ENCODE results near the gene EFCAB8.
"Not testable (repeated sequence)": the region's sequence is repeated elsewhere in the genome, so short reads cannot be mapped to it uniquely, and the experiment has no call there.

The EFCAB8 gene

GRCh38 chr20:32959351-32960221 lies 100.9 kb downstream of the EFCAB8 start:
- DNase-seq (ENCODE audit: low read depth), result no peak

GRCh38 chr20:32960222-32960518 lies 101.4 kb downstream of the EFCAB8 start:
- no peak for DNase-seq (ENCODE audit: low read depth)

- no peak for DNase-seq (ENCODE audit: low read depth)
These were observed 102.4 kb downstream of the EFCAB8 start for GRCh38 chr20:32960849-32961731.

GRCh38 chr20:32962053-32962452 lies 103.3 kb downstream of the EFCAB8 start:
- no peak for DNase-seq (ENCODE audit: low read depth)

- DNase-seq (ENCODE audit: low read depth), result not testable (repeated sequence)
These were observed 103.9 kb downstream of the EFCAB8 start for GRCh38 chr20:32962646-32963045.

GRCh38 chr20:32963176-32963575 lies 104.5 kb downstream of the EFCAB8 start:
- DNase-seq (ENCODE audit: low read depth), result no peak

- no peak for DNase-seq (ENCODE audit: low read depth)
These were observed 105.9 kb downstream of the EFCAB8 start for GRCh38 chr20:32964575-32964974.

- no peak for DNase-seq (ENCODE audit: low read depth)
These were observed 106.4 kb downstream of the EFCAB8 start for GRCh38 chr20:32965115-32965514.

GRCh38 chr20:32965581-32966373 lies 107.1 kb downstream of the EFCAB8 start:
- no peak for DNase-seq (ENCODE audit: low read depth)

GRCh38 chr20:32966382-32966781 lies 107.7 kb downstream of the EFCAB8 start:
- no peak for DNase-seq (ENCODE audit: low read depth)

GRCh38 chr20:32966881-32967781 lies 108.4 kb downstream of the EFCAB8 start:
- DNase-seq (ENCODE audit: low read depth), result peak; percentile 30

- DNase-seq (ENCODE audit: low read depth), result peak; percentile 39
These were observed 109.3 kb downstream of the EFCAB8 start for GRCh38 chr20:32967961-32968457.

- DNase-seq (ENCODE audit: low read depth), result no peak
These were observed 109.9 kb downstream of the EFCAB8 start for GRCh38 chr20:32968478-32969241.

- DNase-seq (ENCODE audit: low read depth), result no peak
These were observed 110.8 kb downstream of the EFCAB8 start for GRCh38 chr20:32969356-32970114.

- no peak for DNase-seq (ENCODE audit: low read depth)
These were observed 111.6 kb downstream of the EFCAB8 start for GRCh38 chr20:32970115-32970972.

- DNase-seq (ENCODE audit: low read depth), result no peak
These were observed 112.2 kb downstream of the EFCAB8 start for GRCh38 chr20:32970973-32971300.

GRCh38 chr20:32971703-32972161 lies 113.0 kb downstream of the EFCAB8 start:
- DNase-seq (ENCODE audit: low read depth), result no peak

All from activated gamma-delta T cell treated with anti-CD3 and anti-CD28 coated beads, Interleukin-2, amount 50 U/mL, for 16 hours (primary cell).